Gastroesophageal sphincter (tissue), 4 donors: ENCODE data around the gene COPZ1. TPM values are rescaled to one million over a fixed set of nuclear protein-coding genes. Genes with fewer than 3 reads are reported as not detected.

Experiments used
- ATAC-seq: fragments of 150-250 bp; one replicate; pipeline ENCODE4 v1.9.1; 2016; ENCODE audit warnings: mild to moderate bottlenecking, moderate library complexity
- H3K27ac ChIP-seq, 4 donors: fragments of 200-600 bp; sonication (generic) in 3 of 4; 1 replicate in 3 of 4; 2 replicates in 1 of 4; pipeline ENCODE4 v1.5.1; 2016 to 2019
- H3K27me3 ChIP-seq: fragments of 200-600 bp; sonication (generic); one replicate; pipeline ENCODE4 v1.5.1; 2019
- H3K36me3 ChIP-seq, 2 donors: fragments of 200-600 bp; sonication (generic); one replicate each; pipeline ENCODE4 v1.5.1; 2019; ENCODE audit warnings: control low read depth in 1 of 2
- H3K4me1 ChIP-seq, 3 donors: fragments of 200-600 bp; sonication (generic); 1 replicate in 2 of 3; 2 replicates in 1 of 3; pipeline ENCODE4 v1.5.1; 2016 to 2019; ENCODE audit warnings: control low read depth in 2 of 3
- H3K4me3 ChIP-seq, 2 donors: fragments of 200-600 bp; sonication (generic); one replicate each; pipeline ENCODE4 v1.5.1; 2019; ENCODE audit warnings: mild to moderate bottlenecking in 1 of 2, moderate library complexity in 1 of 2
- H3K9me3 ChIP-seq, 3 donors: fragments of 200-600 bp; sonication (generic); one replicate each; pipeline ENCODE4 v1.5.1; 2017 to 2019; ENCODE audit warnings: control low read depth in 2 of 3
- EP300 ChIP-seq: sonication (generic); formaldehyde crosslinking; IDR thresholded peaks from one replicate; pipeline ENCODE4 v1.6.1; 2017; ENCODE audit warnings: antibody characterized with exemption, mild to moderate bottlenecking
- POLR2A ChIP-seq, 2 donors: fragments of 450-650 bp; IDR thresholded peaks; one replicate each; pipeline ENCODE4 v1.6.1; 2017; ENCODE audit warnings: antibody characterized with exemption in 2 of 2, mild to moderate bottlenecking in 2 of 2, moderate library complexity in 1 of 2
- POLR2AphosphoS5 ChIP-seq: sonication (generic); formaldehyde crosslinking; IDR thresholded peaks from one replicate; pipeline ENCODE4 v1.6.1; 2017; ENCODE audit warnings: antibody characterized with exemption
- WGBS, 2 donors: methylation state at CpG; one replicate each; pipeline ENCODE4 v1.1.5; 2018; ENCODE audit warnings: low coverage in 1 of 2; 5-methylcytosine and 5-hydroxymethylcytosine counted together
- total RNA-seq, 4 donors: library from RNA; depleted of rRNA; stranded (reverse); fragments of >200 nt; gene quantifications; one replicate each; pipeline ENCODE4 v1.1.0, GENCODE V29; 2016
- TF ChIP-seq, protein P1 (sequence below), 4 experiments: fragments of 200-600 bp in 2 of 4; fragments of 450-650 bp in 2 of 4; sonication (generic) in 1 of 4; IDR thresholded peaks; one replicate each; pipeline ENCODE4 v1.5.1; 2017 to 2019; ENCODE audit warnings: antibody characterized with exemption in 4 of 4, mild to moderate bottlenecking in 2 of 4, moderate library complexity in 2 of 4

Gene COPZ1
- total RNA-seq, 4 donors from 2014 or later, result 47.0 to 138 (median 57.5) TPM

DNA sequence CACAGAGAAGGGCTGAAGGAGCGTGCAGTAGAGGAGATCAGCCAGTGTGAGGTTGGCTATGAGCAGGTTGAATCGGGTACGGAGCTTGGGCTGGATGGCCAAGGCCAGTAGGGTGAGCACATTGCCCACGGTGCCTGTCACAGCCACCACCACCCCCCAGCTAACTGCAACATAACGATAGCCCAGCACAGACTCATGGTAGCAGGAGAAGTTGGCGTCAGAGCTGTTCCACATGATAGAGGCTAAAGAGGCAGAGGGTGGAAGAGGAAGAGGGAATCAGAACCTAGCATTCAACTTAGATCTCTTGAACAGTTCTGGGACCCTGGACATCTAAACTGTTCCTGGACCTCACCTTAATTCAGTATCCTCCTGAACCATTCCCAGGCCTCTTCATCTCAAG lies 38.7 kb downstream of the COPZ1 start:
- no peak for ATAC-seq
- TF ChIP-seq EP300 (no peak), POLR2A (IDR thresholded peaks at IDR 0.05) (no peak), POLR2AphosphoS5 (no peak)
- TF ChIP-seq, protein P1, sequence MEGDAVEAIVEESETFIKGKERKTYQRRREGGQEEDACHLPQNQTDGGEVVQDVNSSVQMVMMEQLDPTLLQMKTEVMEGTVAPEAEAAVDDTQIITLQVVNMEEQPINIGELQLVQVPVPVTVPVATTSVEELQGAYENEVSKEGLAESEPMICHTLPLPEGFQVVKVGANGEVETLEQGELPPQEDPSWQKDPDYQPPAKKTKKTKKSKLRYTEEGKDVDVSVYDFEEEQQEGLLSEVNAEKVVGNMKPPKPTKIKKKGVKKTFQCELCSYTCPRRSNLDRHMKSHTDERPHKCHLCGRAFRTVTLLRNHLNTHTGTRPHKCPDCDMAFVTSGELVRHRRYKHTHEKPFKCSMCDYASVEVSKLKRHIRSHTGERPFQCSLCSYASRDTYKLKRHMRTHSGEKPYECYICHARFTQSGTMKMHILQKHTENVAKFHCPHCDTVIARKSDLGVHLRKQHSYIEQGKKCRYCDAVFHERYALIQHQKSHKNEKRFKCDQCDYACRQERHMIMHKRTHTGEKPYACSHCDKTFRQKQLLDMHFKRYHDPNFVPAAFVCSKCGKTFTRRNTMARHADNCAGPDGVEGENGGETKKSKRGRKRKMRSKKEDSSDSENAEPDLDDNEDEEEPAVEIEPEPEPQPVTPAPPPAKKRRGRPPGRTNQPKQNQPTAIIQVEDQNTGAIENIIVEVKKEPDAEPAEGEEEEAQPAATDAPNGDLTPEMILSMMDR (IDR thresholded peaks at IDR 0.05), result no peak
- Histone ChIP-seq H3K9me3 (no peaks in the 10 kb centered on the region), H3K36me3 (no peaks in the 10 kb centered on the region), H3K4me3 (no peak overlapping the region), H3K4me1 (peaks cover 0 to 26% (median 5%) of the 10 kb centered on the region in 3 donors), H3K27me3 (no peaks in the 10 kb centered on the region), H3K27ac (no peak overlapping the region)
- 81% methylated on average over 6 of the region's 6 CpGs; no CpG with 5 or more reads in 1 of the 2 donors for WGBS, 2 donors

DNA sequence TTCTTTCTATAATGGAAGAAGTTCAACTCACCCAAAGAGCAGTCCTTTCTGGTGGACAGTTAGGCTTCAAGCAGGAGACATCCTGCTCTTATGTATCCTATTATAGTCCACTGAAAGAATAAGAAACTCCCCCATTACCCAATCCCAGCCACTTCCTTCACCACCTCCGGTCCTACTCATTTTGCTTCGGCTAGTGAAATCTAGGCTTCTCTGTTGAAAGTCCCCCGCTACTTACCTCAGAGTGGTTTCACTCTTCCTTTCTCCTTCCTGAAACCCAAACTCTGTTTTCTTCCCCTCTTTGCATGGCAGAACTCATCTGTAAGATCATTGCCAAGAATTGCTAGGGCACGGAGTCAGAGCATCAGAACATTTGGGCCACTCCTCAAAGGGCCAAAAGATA lies 39.5 kb downstream of the COPZ1 start, which contains the start of gene GPR84:
Gene GPR84, minus strand, starts transcription at position 74 of the 400 bp plus-strand sequence. CDS start 635 bp downstream, outside the sequence.
- Histone ChIP-seq H3K4me3 (no peak within 1 kb of the TSS), H3K4me1 (peaks cover 0 to 32% (median 5%) of the 10 kb centered on the region in 3 donors), H3K27ac (no peak within 1 kb of the TSS), H3K9me3 (no peaks in the 10 kb centered on the region), H3K36me3 (no peaks in the 10 kb centered on the region), H3K27me3 (no peaks in the 10 kb centered on the region)
- WGBS, 2 donors, result 60 to 77% methylated on average over 3 to 4 of the region's 4 CpGs
- TF ChIP-seq POLR2A (IDR thresholded peaks at IDR 0.05), result no peak
- TF ChIP-seq, protein P1 (IDR thresholded peaks at IDR 0.05), result no peak
- no peak for ATAC-seq

DNA sequence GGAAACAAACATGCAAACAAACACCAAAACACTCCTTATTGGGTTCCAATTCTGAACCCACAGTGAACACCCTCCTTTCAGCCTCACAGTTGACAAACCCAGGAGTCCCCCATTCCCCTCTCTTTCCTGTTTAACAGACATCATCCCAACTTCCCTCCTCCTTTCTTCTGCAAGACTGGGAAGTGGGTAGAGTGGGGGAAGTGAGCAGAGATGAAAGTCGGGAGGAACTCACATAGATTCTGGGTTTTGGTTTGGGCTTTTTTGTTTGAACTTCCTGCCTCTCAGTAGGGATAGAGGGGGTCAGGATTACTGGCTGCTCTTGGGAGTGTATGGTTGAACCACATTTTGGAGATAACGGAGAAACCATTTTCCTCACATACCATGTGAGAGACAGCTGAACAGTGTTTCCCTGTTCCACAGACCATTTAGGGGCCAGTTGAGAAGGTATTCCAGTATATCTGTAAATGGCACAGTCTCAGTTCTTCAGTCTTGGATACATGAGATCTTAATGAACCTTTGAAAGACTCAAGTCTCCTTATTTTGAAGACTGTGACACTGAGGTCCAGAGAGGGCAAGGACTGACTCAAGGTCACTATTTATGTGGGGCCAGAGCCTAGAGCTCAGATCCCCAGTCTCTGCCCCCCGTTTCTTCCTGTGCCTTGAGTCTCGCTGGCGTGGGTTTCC lies 43.2 kb downstream of the COPZ1 start:
- Histone ChIP-seq H3K36me3 (no peaks in the 10 kb centered on the region), H3K27me3 (no peaks in the 10 kb centered on the region), H3K9me3 (no peaks in the 10 kb centered on the region), H3K4me3 (peak overlapping the region in 1 of 2 donors; percentile 51), H3K4me1 (peaks cover 0 to 46% (median 31%) of the 10 kb centered on the region in 3 donors), H3K27ac (peak overlapping the region in 3 of 4 donors; percentile 42 to 84 (median 72))
- WGBS, 2 donors, result 16 to 20% methylated on average over 4 to 5 of the region's 5 CpGs
- TF ChIP-seq, protein P1 (IDR thresholded peaks at IDR 0.05), result no peak
- TF ChIP-seq POLR2A (IDR thresholded peaks at IDR 0.05) (no peak), POLR2AphosphoS5 (no peak), EP300 (no peak)
- ATAC-seq, result no peak

DNA sequence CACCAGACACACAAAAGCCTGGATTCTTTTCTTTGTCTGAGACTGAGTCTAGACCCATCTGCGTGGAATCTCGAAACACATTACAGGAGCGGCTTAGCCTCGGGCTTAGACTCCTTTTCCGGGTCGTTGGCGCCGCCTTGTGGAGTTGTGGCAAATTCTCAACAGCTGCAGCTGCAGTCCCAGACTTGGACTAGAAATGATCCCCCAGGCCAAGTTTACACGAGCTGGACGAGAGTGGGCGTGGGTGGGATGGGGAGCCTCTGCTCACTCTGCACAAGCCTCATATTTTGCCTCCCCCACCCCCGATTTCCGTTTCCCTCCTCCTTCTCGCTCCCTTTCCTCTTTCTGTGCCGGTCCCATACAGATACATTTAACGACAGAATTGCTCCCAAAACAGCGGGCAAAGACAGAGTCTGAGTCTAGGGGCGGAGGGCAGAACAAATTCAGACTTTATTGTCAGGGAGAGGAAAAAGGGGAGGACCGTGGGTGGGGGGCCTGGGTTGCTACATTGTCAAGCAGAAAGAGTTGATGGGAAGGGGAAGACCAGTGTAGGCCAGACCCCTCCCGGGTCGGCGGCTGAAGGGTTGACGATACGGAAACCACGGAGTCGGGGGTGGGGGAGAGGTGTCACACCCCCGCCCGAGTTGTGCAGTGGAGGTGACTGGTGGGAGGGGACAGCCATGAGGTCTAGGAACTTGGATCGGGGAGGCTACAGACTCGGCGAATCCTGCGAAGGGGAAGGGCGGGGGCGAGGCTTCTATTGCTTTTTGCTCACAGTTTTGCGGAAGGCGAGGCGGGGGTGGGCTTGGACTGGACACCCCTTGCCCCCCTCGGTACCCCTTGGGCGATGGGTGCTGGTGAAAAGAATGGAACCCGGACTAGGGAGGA lies 44.0 kb downstream of the COPZ1 start:
- 4 to 15% methylated on average over 14 to 17 of the region's 40 CpGs for WGBS, 2 donors
- Histone ChIP-seq H3K4me3 (peak overlapping the region in 1 of 2 donors; percentile 51), H3K27ac (peak overlapping the region in 3 of 4 donors; percentile 72 to 84 (median 76))

More for the DNA sequence above, 44.0 kb downstream of the COPZ1 start:
- Histone ChIP-seq H3K27me3 (no peaks in the 10 kb centered on the region), H3K9me3 (no peaks in the 10 kb centered on the region), H3K4me1 (peaks cover 0 to 52% (median 33%) of the 10 kb centered on the region in 3 donors), H3K36me3 (no peaks in the 10 kb centered on the region)
- TF ChIP-seq POLR2A (IDR thresholded peaks at IDR 0.05) (no peak), POLR2AphosphoS5 (peak; percentile 42), EP300 (no peak)
- TF ChIP-seq, protein P1 (IDR thresholded peaks at IDR 0.05), result peak; percentile 55 to 92 (median 86)
- ATAC-seq, result peak; percentile 64
